ENCODE results near the gene PDLIM4.

Gene PDLIM4

GRCh38 chr5:132319975-132320374 is 62.5 kb downstream of the PDLIM4 start:
- DNase-seq (ENCODE audit: low read depth) = no peak
- H3K4me3 ChIP-seq (ENCODE audit: low read length) = no peak overlapping the region
- TF ChIP-seq CTCF (conservative IDR thresholded peaks at IDR 0.05; ENCODE audit: low read depth, low read length) = no peak

- H3K4me3 ChIP-seq (ENCODE audit: low read length) = no peak overlapping the region
- no peak for TF ChIP-seq CTCF (conservative IDR thresholded peaks at IDR 0.05; ENCODE audit: low read depth, low read length)
- no peak for DNase-seq (ENCODE audit: low read depth)
These were observed 63.7 kb downstream of the PDLIM4 start for GRCh38 chr5:132321109-132321721.

- DNase-seq (ENCODE audit: low read depth) = no peak
- TF ChIP-seq CTCF (conservative IDR thresholded peaks at IDR 0.05; ENCODE audit: low read depth, low read length) = no peak
- H3K4me3 ChIP-seq (ENCODE audit: low read length) = no peak overlapping the region
These were observed 64.8 kb downstream of the PDLIM4 start for GRCh38 chr5:132322266-132322665.

Data from retinal pigment epithelial cell (primary cell).